HCT116 (cell line): ENCODE results near the gene KHDRBS2. TPM values are rescaled to one million over a fixed set of nuclear protein-coding genes. Genes with fewer than 3 reads are reported as not detected.

ENCODE experiments used
- ATAC-seq: fragments of 200-7000 bp; cut with Tn5 transposase; 2 replicates; pipeline ENCODE4 v1.9.1; 2020; ENCODE audit warnings: mild to moderate bottlenecking, moderate library complexity
- BruUV-seq: library from RNA; stranded (reverse); fragments of 400-500 nt; replicated peaks from 2 replicates; lab custom pipeline; 2021; lab: Mats Ljungman, UMichigan
- CTCF ChIA-PET: fragments of 300-600 bp; sonication (Branson Sonifier 250); formaldehyde crosslinking; loops from one replicate; lab custom pipeline; 2021; ENCODE audit warnings: antibody characterized with exemption; lab: Charles Lee
- POLR2A ChIA-PET: fragments of 300-600, 350-600 bp; sonication (Branson Sonifier 250); formaldehyde crosslinking; loops from one replicate; lab custom pipeline; 2021; ENCODE audit warnings: antibody characterized with exemption; lab: Charles Lee
- RAD21 ChIA-PET, 2 experiments: fragments of 300-600 bp; sonication (Branson Sonifier 250); formaldehyde crosslinking; loops; one replicate each; lab custom pipeline; 2023; ENCODE audit warnings: low total read pairs in 2 of 2; ENCODE audit not compliant: uncharacterized antibody in 2 of 2, unreplicated experiment in 2 of 2, low non-redundant PET in 1 of 2; lab: Charles Lee
- DNase-seq: peaks from one replicate; pipeline ENCODE4 v3.0.0-alpha.2; 2010; ENCODE audit warnings: low read depth, low spot score
- H2AFZ ChIP-seq: fragments of 200-600 bp; shearing (Covaris generic), sonication (generic); 2 replicates; pipeline ENCODE4 v1.6.1; 2017; ENCODE audit warnings: low read depth, mixed run types, mixed read lengths, antibody characterized with exemption, low read length; ENCODE audit not compliant: poor library complexity, severe bottlenecking
- H3K27ac ChIP-seq: 2 replicates; pipeline ENCODE4 v1.5.1; 2012; ENCODE audit warnings: low read depth, low read length
- H3K27me3 ChIP-seq: fragments of 200-600 bp; sonication (generic); 2 replicates; pipeline ENCODE4 v1.6.1; 2016; ENCODE audit warnings: mixed run types, low read length, mixed read lengths; ENCODE audit not compliant: insufficient read depth
- H3K36me3 ChIP-seq, 2 experiments: fragments of 200-500 bp in 1 of 2; fragments of 200-600 bp in 1 of 2; sonication (Bioruptor generic) in 1 of 2; sonication (generic) in 1 of 2; 2 replicates each; pipeline versions ENCODE4 v1.5.1 to v1.6.1; 2014 to 2016; ENCODE audit warnings: low read length in 2 of 2, inconsistent platforms in 1 of 2, mixed read lengths in 1 of 2, mixed run types in 1 of 2; ENCODE audit not compliant: insufficient read depth in 2 of 2, control insufficient read depth in 1 of 2
- H3K4me1 ChIP-seq, 2 experiments: fragments of 200-600 bp in 1 of 2; sonication (generic) in 1 of 2; 2 replicates each; pipeline versions ENCODE4 v1.5.1 to v1.6.1; 2012 to 2017; ENCODE audit warnings: low read length in 2 of 2, inconsistent platforms in 1 of 2, mild to moderate bottlenecking in 1 of 2, mixed read lengths in 1 of 2, mixed run types in 1 of 2, moderate library complexity in 1 of 2; ENCODE audit not compliant: insufficient read depth in 2 of 2, control insufficient read depth in 1 of 2
- H3K4me2 ChIP-seq: fragments of 200-600 bp; sonication (generic); 2 replicates; pipeline ENCODE4 v1.6.1; 2017; ENCODE audit warnings: mixed run types, low read length, mixed read lengths
- H3K4me3 ChIP-seq, 2 experiments: fragments of 200-600 bp in 1 of 2; sonication (generic) in 1 of 2; replicated peaks in 1 of 2; 2 replicates each; pipeline ENCODE4 v1.5.1; 2011 to 2016; ENCODE audit warnings: low read length in 2 of 2, control low read depth in 1 of 2, low read depth in 1 of 2, mild to moderate bottlenecking in 1 of 2, mixed read lengths in 1 of 2, mixed run types in 1 of 2
- H3K79me2 ChIP-seq: fragments of 200-600 bp; sonication (generic); 2 replicates; pipeline ENCODE4 v1.6.1; 2017; ENCODE audit warnings: mild to moderate bottlenecking, mixed run types, low read length, moderate library complexity, mixed read lengths; ENCODE audit not compliant: insufficient read depth
- H3K9ac ChIP-seq: fragments of 200-600 bp; sonication (generic); 2 replicates; pipeline ENCODE4 v1.6.1; 2016; ENCODE audit warnings: low read length, mixed read lengths
- H3K9me2 ChIP-seq: fragments of 200-600 bp; sonication (generic), shearing (Covaris generic); 2 replicates; pipeline ENCODE4 v1.6.1; 2017; ENCODE audit warnings: mixed run types, mild to moderate bottlenecking, moderate library complexity; ENCODE audit not compliant: insufficient read depth
- H3K9me3 ChIP-seq, 2 experiments: fragments of 200-500 bp in 1 of 2; fragments of 200-600 bp in 1 of 2; sonication (Bioruptor generic) in 1 of 2; sonication (generic) in 1 of 2; 2 replicates each; pipeline ENCODE4 v1.6.1; 2014 to 2017; ENCODE audit warnings: low read length in 2 of 2, mixed read lengths in 2 of 2, inconsistent platforms in 1 of 2, low read depth in 1 of 2, mild to moderate bottlenecking in 1 of 2, mixed run types in 1 of 2, moderate library complexity in 1 of 2; ENCODE audit not compliant: control insufficient read depth in 1 of 2, insufficient read depth in 1 of 2
- H4K20me1 ChIP-seq: fragments of 200-600 bp; sonication (generic), shearing (Covaris generic); 2 replicates; pipeline ENCODE4 v1.6.1; 2017; ENCODE audit warnings: mixed run types, mild to moderate bottlenecking, moderate library complexity; ENCODE audit not compliant: insufficient read depth
- CBX3 ChIP-seq: IDR thresholded peaks from 2 replicates; pipeline ENCODE4 v1.6.1; 2012; ENCODE audit warnings: low read depth
- CEBPB ChIP-seq: IDR thresholded peaks from 2 replicates; pipeline ENCODE4 v1.6.1; 2012; ENCODE audit warnings: low read depth
- JUND ChIP-seq: IDR thresholded peaks from 2 replicates; pipeline ENCODE4 v1.6.1; 2012
- POLR2A ChIP-seq: IDR thresholded peaks from 2 replicates; pipeline ENCODE4 v1.7.0; 2011; ENCODE audit warnings: borderline replicate concordance; ENCODE audit not compliant: insufficient read depth, insufficient read length; ENCODE audit errors: extremely low read depth
- POLR2AphosphoS5 ChIP-seq: IDR thresholded peaks from 2 replicates; pipeline ENCODE4 v1.6.1; 2011; ENCODE audit warnings: mild to moderate bottlenecking, low read depth, low read length, moderate library complexity
- SIN3A ChIP-seq: IDR thresholded peaks from 2 replicates; pipeline ENCODE4 v1.6.1; 2012; ENCODE audit warnings: low read depth
- SP1 ChIP-seq: IDR thresholded peaks from 2 replicates; pipeline ENCODE4 v1.6.1; 2012; ENCODE audit warnings: low read depth
- YY1 ChIP-seq: IDR thresholded peaks from 2 replicates; pipeline ENCODE4 v1.6.1; 2011; ENCODE audit warnings: low read length, low read depth, moderate library complexity, mild to moderate bottlenecking; ENCODE audit not compliant: insufficient replicate concordance; ENCODE audit errors: extremely low read depth
- intact Hi-C: fragments of 100-400 bp; cut with micrococcal nuclease; formaldehyde crosslinking; loops from 2 replicates; pipeline ENCODE4 v1.10.0; 2022
- total RNA-seq: library from RNA; stranded (reverse); gene quantifications from one replicate; pipeline ENCODE4 v1.2.1, GENCODE V29; 2021; ENCODE audit not compliant: unreplicated experiment
- TF ChIP-seq, protein P1 (sequence below): IDR thresholded peaks from 2 replicates; pipeline ENCODE4 v1.6.1; 2012; ENCODE audit warnings: low read depth

KHDRBS2 gene
- total RNA-seq, 1 experiment from 2014 or later, result not detected

DNA sequence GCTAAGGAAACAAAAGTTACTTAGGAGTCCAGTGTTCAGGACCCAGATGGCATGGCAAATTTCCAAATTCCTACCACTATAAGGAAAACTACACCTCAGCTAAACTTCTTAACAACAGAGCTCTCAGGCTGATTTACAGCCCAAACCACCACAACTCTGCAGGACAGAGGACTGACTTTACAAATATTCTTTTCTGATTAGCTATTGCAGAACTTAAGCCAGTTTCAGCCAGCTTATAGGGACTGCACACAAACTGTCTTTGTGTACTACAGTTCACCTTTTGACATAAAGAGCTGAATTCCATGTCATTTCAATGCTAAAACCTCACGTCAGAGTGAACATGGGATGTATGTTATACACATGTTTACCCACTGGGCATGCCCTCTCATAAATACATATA, 305.4 kb downstream of the KHDRBS2 start:
- Histone ChIP-seq H2AFZ (no peak overlapping the region), H3K4me1 (no peaks in the 10 kb centered on the region), H3K9me3 (peaks cover 15 to 20% of the 10 kb centered on the region in 2 experiments; a peak in 2 of 4 replicates), H3K36me3 (no peaks in the 10 kb centered on the region), H3K9me2 (no peaks in the 10 kb centered on the region), H3K9ac (no peak overlapping the region), H3K4me3 (no peak overlapping the region), H4K20me1 (no peaks in the 10 kb centered on the region), H3K4me2 (no peak overlapping the region), H3K27ac (no peak overlapping the region), H3K27me3 (no peaks in the 10 kb centered on the region), H3K79me2 (no peaks in the 10 kb centered on the region)
- ChIA-PET CTCF (no interaction called here), POLR2A (no interaction called here), RAD21 (no interaction called here)
- DNase-seq (no peak), ATAC-seq (no peak)
- intact Hi-C loops, result no loop called here
- TF ChIP-seq CBX3 (no peak), SIN3A (no peak), SP1 (no peak), POLR2AphosphoS5 (no peak), POLR2A (no peak), JUND (no peak), YY1 (no peak), CEBPB (no peak)
- TF ChIP-seq, protein P1, sequence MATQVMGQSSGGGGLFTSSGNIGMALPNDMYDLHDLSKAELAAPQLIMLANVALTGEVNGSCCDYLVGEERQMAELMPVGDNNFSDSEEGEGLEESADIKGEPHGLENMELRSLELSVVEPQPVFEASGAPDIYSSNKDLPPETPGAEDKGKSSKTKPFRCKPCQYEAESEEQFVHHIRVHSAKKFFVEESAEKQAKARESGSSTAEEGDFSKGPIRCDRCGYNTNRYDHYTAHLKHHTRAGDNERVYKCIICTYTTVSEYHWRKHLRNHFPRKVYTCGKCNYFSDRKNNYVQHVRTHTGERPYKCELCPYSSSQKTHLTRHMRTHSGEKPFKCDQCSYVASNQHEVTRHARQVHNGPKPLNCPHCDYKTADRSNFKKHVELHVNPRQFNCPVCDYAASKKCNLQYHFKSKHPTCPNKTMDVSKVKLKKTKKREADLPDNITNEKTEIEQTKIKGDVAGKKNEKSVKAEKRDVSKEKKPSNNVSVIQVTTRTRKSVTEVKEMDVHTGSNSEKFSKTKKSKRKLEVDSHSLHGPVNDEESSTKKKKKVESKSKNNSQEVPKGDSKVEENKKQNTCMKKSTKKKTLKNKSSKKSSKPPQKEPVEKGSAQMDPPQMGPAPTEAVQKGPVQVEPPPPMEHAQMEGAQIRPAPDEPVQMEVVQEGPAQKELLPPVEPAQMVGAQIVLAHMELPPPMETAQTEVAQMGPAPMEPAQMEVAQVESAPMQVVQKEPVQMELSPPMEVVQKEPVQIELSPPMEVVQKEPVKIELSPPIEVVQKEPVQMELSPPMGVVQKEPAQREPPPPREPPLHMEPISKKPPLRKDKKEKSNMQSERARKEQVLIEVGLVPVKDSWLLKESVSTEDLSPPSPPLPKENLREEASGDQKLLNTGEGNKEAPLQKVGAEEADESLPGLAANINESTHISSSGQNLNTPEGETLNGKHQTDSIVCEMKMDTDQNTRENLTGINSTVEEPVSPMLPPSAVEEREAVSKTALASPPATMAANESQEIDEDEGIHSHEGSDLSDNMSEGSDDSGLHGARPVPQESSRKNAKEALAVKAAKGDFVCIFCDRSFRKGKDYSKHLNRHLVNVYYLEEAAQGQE, result no peak
- no TSS peak for BruUV-seq
